ENCODE measurements around the gene NCOA3.
A peak's percentile ranks its signal among the peaks of the same experiment; 100 is the strongest.

NCOA3 gene

DNA sequence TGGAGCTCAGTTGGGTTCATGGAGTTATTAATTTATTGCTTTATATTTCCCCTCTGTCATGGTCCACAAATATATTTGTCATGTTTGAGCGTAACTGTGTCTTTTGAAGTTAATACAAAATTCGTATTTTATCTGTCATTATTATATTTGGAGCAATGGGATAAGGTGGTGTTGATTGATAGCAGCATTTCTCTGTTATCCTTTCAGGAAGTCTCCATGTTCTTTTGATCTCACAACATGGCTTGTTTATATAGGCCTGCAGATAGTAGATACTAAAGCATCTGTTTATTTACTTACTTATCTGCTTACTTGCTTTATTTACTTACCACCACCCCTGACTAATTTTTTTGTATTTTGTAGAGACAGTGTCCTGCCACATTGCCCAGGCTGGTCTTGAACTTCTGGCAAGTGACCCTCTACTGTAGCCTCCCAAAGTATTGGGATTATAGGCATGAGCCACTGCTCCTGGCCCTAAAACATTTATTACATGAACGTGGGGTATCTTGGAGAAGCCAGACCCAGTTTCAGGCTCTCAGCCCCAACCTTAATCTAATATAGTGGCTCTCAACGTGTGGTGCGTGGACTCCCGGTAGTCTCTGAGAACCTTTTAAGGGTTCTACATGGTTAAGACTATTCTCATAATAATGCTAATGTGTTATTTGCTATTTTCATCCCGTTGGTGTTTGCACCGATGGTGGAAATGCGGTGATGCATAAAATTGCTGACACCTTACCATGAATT is 104.2 kb downstream of the NCOA3 start:
- no peak for DNase-seq

DNA sequence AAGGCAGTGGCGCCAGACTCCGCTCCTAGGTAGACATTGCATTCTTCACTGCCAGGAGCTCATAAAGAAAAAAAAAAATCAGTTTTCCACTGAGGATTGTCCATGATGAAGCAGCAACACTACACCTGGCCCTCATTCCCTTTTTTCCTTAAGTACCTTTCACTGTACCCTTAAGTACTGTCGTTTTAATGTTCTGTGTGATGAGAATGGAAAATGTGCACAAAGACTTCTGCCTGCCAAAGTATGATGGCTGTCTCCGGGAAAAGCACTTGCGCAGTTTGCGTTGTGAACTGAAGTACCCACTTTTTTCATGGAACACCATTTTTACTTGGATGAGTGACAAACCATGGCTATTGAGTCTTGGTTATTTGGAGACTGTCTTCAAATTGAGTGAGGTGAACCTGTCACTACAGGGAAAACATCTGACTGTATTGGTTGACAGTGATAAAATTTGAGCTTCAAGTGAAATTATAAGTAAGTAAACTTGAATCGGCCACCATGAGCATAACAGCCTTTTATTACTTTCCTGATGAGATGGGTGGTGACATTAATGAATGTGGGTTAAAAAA is 104.8 kb downstream of the NCOA3 start:
- no peak for DNase-seq

DNA sequence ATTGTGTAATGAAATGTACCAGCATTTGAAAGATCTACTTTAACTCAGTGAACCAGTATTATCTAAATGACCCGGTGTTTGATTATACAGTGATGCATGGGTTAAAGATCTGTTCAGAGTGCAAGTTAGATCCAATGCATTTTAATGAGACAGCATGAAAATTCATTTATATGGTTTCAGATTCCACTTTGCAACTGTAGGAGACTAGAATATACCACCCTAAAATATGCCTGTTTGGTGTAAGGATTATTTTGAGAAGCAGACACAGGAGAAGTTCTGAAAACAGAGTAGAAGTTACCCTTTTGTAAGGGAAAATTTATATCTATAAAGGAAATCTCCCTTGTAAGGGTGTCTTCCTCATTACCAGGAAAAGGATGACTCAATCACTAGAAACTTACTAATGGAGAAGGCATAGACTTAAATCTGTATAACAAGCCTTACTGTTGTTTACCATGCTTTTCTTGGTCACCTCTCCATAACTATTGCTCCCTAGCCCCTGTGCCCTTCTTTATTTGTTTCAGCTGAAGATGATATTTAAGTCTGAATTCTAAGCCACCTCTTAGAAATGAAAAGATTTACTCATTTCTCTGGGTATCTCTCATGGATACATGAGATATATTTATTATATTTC is 105.4 kb downstream of the NCOA3 start:
- DNase-seq = no peak

DNA sequence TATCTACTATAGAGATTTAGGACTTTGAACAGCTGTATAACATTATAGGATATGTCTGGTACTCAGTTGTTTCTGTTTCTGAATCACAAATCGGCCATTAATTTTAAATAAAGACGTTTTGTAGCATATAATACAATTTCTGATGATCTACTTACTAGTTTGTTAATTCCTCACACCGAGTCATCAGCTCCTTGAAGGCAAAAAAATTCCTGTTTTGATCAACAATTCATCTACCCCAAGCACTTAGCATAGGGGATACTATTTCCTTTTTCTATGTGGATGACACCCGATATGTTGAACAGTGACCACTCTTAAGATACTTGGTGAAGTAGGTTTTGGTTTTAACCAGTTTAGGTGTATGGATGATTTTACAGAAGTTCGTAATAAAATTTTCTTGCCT is 107.3 kb downstream of the NCOA3 start:
- no peak for DNase-seq

DNA sequence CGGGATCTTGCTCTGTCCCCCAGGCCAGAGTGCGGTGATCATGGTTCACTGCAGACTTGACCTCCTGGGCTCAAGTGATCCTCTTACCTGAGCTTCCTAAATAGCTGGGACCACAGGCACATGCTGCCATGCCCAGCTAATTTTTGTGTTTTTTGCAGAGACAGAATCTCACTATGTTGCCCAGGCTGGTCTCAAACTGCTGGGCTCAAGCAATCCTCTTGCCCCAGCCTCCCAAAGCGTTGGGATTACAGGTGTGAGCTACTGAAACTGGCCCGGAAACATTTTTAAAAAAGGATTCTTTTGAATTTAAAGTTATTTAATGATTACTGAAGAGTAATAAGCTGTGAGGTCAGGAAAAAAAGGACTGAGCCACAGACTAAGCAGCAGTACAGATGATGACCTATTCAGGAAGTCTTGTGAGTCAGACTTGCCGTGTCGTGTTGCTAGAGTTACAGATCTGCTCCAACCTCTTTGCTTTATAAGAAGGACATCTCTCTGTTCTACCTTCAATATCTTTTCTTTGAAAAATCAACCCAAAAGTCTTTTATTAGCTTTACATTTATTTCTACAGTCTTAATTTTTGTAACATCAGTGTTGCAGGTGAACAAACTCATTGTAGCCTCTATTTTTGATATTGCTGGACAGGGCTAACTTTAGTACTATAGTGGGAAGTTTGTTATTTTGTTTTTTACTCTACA is 108.7 kb downstream of the NCOA3 start:
- DNase-seq = peak; percentile 73

DNA sequence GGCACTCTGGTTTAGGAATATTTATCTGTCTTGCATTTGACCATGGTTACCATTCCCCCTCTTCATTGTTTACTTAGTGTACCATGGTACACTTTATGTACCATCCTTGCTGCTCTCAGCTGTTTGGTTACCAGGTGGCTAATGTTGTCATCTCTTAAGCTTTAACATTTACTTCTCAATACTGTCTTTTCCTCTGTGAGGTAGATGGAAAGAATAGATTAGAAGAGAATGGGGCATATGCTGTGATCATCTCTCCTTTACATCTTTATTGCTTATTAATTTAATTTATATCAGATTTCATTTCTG is 109.2 kb downstream of the NCOA3 start:
- DNase-seq = no peak

DNA sequence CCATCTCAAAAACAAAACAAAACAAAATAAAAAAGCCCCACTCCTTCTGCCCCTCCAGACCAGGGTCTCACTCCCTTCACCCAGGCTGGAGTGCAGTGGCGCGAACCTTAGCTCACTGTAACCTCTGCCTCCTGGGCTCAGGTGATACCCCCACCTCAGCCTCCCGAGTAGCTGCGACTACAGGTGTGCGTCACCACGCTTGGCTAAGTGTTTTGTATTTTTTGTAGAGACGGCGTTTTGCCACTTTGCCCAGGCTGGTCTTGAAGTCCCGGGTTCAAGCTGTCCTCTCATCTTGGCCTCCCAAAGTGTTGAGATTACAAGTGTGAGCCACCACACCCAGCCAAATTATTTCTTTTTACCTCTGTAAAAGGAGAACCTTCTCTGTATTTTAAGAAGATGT is 110.1 kb downstream of the NCOA3 start:
- DNase-seq = no peak

DNA sequence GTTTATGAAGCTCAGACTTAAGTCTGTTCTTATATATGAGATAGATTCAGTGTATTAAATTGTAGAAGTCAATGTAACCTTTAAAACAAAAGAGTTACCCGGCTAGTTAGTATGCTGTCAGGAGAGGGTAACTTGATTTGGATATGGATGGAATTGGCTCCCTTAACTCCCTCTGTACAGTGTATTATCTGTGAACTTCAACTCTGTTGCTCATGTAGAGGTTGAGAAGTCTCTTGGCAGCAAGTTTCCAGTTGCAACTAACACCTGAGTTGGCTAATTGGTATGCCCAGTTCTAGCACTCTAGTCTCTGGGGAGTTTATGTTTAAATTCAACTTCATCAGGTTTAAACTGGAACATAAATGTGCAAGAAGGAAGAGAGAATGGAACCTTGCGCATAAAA is 111.0 kb downstream of the NCOA3 start:
- no peak for DNase-seq

DNA sequence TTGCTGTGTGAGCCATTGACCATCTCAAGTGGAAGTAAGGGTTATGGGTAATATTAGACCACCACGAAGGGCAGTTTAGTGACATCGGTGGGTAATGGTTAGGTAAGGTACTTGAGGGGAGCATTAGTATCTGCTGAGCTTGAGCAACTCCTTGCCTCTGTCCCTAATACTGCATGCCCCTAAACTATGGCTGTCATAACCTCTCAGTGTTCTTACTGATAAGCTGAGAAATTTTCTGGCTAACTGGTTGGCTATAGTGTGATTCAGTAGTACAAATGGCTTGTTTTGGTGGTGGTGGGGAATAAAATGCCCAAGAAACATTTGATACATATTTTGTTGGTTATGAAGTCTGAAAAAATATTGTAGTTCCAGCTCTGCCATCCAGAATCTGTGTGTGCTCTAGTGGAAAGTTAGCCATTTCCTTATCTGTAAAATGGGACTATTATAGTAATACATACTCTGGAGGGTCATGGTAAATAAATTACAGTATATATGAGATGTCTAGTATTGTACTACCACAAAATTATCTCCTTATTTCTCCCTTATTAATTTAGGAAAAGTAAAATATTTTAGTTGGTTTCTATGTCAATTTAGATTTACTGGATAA is 113.1 kb downstream of the NCOA3 start:
- DNase-seq = no peak

DNA sequence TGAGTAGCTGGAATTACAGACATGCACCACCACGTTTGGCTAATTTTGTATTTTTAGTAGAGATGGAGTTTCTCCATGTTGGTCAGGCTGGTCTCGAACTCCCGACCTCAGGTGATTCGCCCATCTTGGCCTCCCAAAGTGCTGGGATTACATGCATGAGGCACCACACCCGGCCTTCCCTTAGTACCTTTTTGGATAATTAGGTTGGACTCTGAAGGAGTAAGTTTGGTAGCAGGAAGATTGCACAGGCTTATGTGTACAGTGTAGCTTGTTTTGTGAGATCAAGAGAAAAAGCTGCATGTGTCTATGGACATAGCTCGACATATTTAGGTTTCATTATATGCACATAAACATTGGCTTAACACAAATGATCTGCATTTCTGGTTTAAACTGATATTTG is 116.8 kb downstream of the NCOA3 start:
- DNase-seq = no peak

DNA sequence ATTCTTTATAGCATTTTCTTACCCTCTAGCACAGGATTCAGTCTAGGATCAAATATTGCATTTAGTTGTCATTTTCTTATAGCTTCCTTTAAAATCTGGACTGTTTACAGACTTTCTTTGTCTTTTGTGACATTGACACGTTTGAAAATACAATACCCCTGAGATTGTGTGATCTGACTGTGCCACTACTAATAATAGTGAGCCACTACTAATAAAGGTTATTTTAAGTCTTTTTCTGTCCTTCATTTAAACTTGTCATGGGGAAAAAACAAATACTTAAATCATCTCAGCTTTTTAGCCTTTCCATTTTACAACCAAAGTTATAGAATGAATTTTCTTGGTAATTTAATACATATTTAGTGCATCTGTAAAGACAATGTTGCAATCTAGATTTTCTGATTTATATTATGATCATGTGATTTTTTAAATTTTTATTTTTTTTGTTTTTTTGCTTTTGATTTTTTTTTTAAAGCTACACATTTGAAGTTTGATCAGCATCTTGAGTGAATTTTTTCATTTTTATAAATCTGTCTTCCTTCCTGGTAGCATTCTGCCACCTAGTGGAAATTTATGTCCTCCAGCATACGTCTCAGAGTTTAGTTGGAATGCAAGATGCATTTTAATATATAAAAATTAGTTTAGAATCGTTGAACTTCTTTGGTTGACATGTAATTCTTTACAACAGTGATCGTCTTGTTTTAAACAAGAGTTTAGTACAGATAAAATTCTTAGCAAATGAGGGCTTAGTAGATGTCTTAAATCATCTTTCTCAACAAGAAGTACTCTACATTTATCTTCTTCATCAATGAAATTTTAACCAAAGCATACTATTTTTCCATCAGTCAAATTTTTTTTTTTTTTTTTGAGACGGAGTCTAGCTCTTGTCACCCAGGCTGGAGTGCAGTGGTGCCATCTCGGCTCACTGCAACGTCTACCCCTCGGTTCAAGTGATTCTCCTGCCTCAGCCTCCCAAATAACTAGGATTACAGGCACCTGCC is 119.4 kb downstream of the NCOA3 start:
- peak; percentile 32 for DNase-seq

DNA sequence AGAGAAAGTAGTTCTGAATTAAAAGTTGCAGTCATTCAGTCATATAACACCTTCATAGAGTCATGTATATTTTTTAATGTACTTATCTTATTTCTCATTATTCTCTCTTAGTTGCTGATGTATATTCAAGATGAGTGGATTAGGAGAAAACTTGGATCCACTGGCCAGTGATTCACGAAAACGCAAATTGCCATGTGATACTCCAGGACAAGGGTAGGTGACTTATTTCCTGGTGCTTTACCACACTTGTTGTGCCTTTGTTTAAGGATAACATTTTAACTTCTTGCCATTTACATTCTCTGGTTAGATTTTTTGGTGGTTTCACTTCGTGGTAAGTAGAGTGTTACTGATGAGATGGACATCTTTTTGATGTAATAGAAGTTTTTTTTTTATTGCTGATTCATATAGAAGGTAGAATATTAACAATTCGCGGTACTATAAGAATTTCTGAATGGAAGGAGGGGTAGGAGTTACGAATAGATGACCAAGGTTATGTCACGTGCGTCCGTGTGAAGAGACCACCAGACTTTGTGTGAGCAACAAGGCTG is 120.5 kb downstream of the NCOA3 start:
- DNase-seq = no peak

DNA sequence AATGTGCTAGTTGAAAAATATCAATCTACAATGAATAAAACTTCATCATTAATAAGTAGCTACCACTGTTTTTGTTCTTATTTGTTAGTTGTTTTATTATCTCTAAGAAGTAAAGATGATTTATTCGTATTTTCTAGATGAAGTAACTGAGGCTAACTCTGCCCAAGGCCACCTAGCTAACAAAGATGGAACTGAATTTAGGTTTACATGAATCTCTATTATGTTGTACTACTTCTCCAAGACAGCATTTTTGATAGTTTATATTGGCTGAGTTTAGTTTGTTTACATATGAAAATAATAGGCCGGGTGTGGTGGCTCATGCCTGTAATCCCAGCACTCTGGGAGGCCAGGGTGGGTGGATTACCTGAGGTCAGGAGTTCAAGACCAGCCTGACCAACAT is 121.5 kb downstream of the NCOA3 start:
- DNase-seq = no peak

DNA sequence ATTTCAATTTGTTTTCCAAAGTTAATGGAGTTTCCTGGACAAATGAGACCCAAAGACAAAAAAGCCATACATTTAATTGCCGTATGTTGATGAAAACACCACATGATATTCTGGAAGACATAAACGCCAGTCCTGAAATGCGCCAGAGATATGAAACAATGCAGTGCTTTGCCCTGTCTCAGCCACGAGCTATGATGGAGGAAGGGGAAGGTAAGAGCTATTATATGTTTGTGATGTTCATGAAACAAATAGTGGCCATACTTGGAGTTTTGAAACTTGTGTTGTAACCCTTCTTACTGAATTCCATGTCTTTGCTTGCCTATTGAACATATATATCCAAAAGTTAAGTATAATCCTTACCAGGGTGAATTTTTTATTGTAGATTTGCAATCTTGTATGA is 125.9 kb downstream of the NCOA3 start:
- DNase-seq = no peak

DNA sequence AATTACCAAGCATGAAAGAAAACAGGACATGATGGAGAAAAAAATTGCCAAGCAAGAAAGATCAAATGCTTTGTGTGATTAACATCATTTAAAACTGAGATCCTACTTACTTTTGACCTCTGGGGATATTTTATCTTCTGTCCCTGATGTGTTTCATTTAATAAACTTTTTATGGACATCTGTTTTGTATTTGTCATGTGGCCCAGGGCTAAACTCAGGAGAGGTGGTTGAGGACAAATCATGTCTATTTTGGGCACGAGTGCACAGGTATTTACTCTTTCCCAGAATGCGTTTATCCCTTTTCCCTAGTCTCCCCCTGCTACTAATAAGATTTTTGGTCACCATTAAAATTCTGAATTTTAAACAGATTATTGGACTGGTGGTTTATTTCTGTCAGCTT is 128.2 kb downstream of the NCOA3 start:
- no peak for DNase-seq

DNA sequence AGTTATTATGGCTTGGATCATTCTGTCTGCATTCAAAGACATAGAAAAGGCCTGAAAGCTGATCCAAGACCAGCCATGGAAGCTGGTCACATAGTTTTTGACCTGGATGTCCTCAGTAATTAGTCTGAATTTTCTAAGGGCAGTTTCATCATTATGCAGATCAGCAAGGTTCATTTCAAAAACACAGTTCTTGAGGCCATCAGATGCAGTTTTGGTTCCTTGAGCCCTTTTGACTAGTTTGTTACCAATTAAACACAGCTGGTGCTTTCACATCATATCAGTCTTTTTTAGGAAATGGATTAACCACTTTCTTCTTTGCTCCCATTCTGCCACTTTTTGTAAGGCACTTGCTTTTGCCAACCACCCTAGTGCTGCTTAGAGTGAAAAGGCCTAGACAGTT is 129.4 kb downstream of the NCOA3 start:
- no peak for DNase-seq

DNA sequence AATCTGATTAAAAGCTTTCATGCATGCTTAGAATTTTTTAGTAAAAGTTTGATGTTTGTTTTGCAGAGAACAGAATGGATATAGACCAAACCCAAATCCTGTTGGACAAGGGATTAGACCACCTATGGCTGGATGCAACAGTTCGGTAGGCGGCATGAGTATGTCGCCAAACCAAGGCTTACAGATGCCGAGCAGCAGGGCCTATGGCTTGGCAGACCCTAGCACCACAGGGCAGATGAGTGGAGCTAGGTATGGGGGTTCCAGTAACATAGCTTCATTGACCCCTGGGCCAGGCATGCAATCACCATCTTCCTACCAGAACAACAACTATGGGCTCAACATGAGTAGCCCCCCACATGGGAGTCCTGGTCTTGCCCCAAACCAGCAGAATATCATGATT is 133.6 kb downstream of the NCOA3 start:
- DNase-seq = no peak

DNA sequence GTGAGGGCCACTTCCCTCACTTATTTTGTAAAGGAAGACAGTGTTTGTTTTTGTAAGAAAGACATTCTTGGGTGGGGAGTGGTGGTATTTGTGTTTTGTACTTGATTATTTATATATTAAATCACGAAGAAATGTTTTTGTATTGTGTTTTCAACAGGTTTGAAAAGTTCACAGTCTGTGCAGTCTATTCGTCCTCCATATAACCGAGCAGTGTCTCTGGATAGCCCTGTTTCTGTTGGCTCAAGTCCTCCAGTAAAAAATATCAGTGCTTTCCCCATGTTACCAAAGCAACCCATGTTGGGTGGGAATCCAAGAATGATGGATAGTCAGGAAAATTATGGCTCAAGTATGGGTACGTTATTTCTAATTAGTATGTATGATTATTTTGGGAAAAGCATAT is 137.2 kb downstream of the NCOA3 start:
- no peak for DNase-seq

DNA sequence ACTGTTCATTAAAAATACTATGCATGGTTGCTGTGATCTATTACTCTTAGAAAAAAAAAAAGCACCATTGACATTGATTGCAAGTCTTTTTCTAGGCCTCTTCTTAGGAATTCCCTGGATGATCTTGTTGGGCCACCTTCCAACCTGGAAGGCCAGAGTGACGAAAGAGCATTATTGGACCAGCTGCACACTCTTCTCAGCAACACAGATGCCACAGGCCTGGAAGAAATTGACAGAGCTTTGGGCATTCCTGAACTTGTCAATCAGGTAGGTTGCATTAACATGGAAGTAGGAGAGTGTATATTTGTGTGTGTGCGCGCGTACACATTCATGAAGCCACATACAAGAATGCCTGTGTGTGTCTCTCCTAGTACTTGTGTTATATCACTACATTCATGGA is 140.4 kb downstream of the NCOA3 start:
- DNase-seq = no peak

DNA sequence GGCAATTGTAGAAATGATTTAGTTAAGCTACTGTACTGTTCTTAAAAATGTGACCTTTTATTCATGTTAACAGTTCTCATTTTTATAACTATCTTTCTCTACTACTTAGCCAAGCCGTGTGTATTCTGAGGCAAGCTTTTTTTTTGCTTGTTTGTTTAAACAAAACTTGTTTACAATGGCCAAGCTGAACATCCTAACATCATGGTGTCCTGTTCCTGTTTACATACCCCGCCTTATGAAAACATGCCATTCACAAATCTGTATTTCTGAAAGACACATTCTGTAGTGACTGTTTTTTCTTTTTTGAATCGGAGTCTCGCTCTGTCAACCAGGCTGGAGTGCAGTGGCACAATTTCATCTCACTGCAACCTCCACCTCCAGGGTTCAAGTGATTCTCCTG is 140.9 kb downstream of the NCOA3 start:
- DNase-seq = no peak

DNA sequence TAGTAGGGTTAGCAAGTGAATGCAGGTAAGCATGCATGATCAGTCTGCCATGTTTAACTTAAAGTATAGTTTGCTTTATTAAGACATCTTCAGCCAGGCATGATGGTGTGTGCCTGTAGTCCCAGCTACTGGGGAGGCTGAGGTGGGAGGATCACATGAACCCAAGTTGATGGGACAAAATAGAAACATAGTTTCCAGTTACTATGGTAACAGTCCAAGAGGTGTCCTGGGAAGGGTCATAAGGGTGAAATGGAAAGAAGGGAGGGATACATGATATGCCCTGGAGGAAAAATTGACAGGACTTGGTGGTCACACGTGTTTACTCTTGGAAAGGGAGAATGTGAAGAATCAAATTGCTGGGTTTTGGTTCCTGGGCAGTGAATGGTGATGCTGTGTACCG is 143.9 kb downstream of the NCOA3 start:
- DNase-seq = no peak

DNA sequence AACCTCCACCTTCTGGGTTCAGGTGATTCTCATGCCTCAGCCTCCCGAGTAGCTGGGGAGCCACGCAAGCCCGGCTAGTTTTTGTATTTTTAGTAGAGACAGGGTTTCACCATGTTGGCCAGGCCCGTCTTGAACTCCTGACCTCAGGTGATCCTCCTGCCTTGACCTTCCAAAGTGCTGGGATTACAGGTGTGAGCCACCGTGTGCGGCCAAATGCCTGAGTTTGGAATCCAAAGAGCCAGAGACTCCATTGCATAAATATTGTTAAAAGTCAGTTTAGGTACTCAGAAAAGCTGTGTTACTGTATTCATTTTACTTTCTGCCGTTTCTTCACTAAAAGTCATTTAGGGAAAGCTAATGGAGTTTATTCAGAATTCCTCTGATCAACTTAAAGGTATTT is 146.3 kb downstream of the NCOA3 start:
- DNase-seq = no peak
